ENCODE measurements around the gene GRM4. TPM values are rescaled to one million over a fixed set of nuclear protein-coding genes. Genes with fewer than 3 reads are reported as not detected.

The GRM4 gene
- polyA plus RNA-seq, 1 experiment, result 0.06 TPM

- TF ChIP-seq, protein P1, sequence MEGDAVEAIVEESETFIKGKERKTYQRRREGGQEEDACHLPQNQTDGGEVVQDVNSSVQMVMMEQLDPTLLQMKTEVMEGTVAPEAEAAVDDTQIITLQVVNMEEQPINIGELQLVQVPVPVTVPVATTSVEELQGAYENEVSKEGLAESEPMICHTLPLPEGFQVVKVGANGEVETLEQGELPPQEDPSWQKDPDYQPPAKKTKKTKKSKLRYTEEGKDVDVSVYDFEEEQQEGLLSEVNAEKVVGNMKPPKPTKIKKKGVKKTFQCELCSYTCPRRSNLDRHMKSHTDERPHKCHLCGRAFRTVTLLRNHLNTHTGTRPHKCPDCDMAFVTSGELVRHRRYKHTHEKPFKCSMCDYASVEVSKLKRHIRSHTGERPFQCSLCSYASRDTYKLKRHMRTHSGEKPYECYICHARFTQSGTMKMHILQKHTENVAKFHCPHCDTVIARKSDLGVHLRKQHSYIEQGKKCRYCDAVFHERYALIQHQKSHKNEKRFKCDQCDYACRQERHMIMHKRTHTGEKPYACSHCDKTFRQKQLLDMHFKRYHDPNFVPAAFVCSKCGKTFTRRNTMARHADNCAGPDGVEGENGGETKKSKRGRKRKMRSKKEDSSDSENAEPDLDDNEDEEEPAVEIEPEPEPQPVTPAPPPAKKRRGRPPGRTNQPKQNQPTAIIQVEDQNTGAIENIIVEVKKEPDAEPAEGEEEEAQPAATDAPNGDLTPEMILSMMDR (IDR thresholded peaks at IDR 0.05; ENCODE audit: insufficient read depth, low read depth, low read length), result no peak
- DNase-seq (ENCODE audit: low read depth), result no peak
- Histone ChIP-seq H3K4me3 (ENCODE audit: low read depth, low read length) (no peak overlapping the region), H3K36me3 (ENCODE audit: control insufficient read depth, insufficient read depth, low read length) (no peaks in the 10 kb centered on the region), H3K27me3 (ENCODE audit: control insufficient read depth, insufficient read depth, low read length) (peaks cover 16% of the 10 kb centered on the region)
- CTCF ChIA-PET, result interaction anchor here (1.3 kb wide), 1 partner anchor 16 kb away, joined by 3 read pairs; no protein-coding TSS in a partner anchor
- POLR2A ChIA-PET, result no interaction called here
Measured at GRCh38 chr6:34093206-34093605, 52.7 kb downstream of the GRM4 start.

GRCh38 chr6:34092631-34093030 lies 53.3 kb downstream of the GRM4 start:
- no peak for DNase-seq (ENCODE audit: low read depth)
- Histone ChIP-seq H3K27me3 (ENCODE audit: control insufficient read depth, insufficient read depth, low read length) (peaks cover 15% of the 10 kb centered on the region), H3K36me3 (ENCODE audit: control insufficient read depth, insufficient read depth, low read length) (no peaks in the 10 kb centered on the region), H3K4me3 (ENCODE audit: low read depth, low read length) (no peak overlapping the region)
- CTCF ChIA-PET, result interaction anchor here (1.0 to 1.3 kb wide), 2 partner anchors 16 to 66 kb away, joined by 3 read pairs; no protein-coding TSS in a partner anchor
- POLR2A ChIA-PET, result no interaction called here
- TF ChIP-seq, protein P1 (IDR thresholded peaks at IDR 0.05; ENCODE audit: insufficient read depth, low read depth, low read length), result no peak

DNA sequence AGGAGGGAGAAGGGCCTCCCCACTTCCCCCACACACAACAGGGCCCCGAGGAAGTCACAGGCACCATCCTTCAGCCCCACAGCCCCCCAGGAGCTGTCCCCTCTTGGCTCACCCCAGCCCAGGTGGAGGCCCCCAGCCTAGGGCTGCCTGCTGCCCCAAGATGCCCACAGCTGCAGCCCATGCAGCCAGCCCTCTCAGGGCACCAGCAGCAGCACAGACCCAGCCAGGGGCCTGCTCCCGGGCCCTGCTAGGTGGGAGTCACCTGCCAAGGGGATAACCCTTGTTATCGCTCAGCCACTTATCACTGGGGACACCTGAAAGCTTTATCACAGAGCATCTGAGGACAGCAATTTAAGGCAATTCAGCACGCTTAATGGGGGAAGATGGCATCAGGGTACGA lies 55.0 kb downstream of the GRM4 start:
- CTCF ChIA-PET, result no interaction called here
- TF ChIP-seq, protein P1 (IDR thresholded peaks at IDR 0.05; ENCODE audit: insufficient read depth, low read depth, low read length), result no peak
- Histone ChIP-seq H3K27me3 (ENCODE audit: control insufficient read depth, insufficient read depth, low read length) (peaks cover 10% of the 10 kb centered on the region), H3K4me3 (ENCODE audit: low read depth, low read length) (no peak overlapping the region), H3K36me3 (ENCODE audit: control insufficient read depth, insufficient read depth, low read length) (no peaks in the 10 kb centered on the region)
- DNase-seq (ENCODE audit: low read depth), result no peak
- POLR2A ChIA-PET, result no interaction called here

- CTCF ChIA-PET, result no interaction called here
- Histone ChIP-seq H3K27me3 (ENCODE audit: control insufficient read depth, insufficient read depth, low read length) (peaks cover 7% of the 10 kb centered on the region), H3K36me3 (ENCODE audit: control insufficient read depth, insufficient read depth, low read length) (no peaks in the 10 kb centered on the region), H3K4me3 (ENCODE audit: low read depth, low read length) (no peak overlapping the region)
- POLR2A ChIA-PET, result no interaction called here
- TF ChIP-seq, protein P1 (IDR thresholded peaks at IDR 0.05; ENCODE audit: insufficient read depth, low read depth, low read length), result no peak
- DNase-seq (ENCODE audit: low read depth), result no peak
Measured at GRCh38 chr6:34090529-34090928, 55.4 kb downstream of the GRM4 start.

DNA sequence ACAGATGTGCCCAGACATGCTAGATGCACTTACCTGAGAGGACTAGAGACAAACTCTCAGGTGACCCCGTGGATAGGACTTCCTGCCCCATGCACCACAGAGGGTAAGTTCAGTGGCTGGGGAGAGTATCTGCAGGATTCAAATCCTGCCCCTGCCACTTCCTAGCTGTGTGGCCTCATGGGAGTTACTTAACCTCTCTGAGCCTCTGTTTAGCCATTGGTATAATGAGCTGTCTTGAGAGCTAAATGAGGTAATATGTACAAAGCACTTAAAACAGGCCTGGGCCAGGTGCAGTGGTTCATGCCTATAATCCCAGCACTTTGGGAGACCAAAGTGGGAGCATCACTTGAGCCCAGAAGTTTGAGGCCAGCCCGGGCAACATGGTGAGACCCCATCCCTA lies 59.3 kb downstream of the GRM4 start:
- ChIA-PET CTCF (no interaction called here), POLR2A (no interaction called here)
- TF ChIP-seq, protein P1 (IDR thresholded peaks at IDR 0.05; ENCODE audit: insufficient read depth, low read depth, low read length), result no peak
- peaks cover 2% of the 10 kb centered on the region; the same call in 1 of the 2 replicates for H3K27me3 ChIP-seq (ENCODE audit: control insufficient read depth, insufficient read depth, low read length)
- H3K4me3 ChIP-seq (ENCODE audit: low read depth, low read length), result no peak overlapping the region
- DNase-seq (ENCODE audit: low read depth), result no peak
- no peaks in the 10 kb centered on the region for H3K36me3 ChIP-seq (ENCODE audit: control insufficient read depth, insufficient read depth, low read length)

All from BJ (cell line).